IPS DF 4.7 (cell line): Measurements from ENCODE around the gene UTRN.

Experiments used
- DNase-seq: peaks from one replicate; pipeline ENCODE4 v3.0.0-alpha.2; 2013; ENCODE audit warnings: low spot score; ENCODE audit errors: extremely low read depth

The UTRN gene

DNA sequence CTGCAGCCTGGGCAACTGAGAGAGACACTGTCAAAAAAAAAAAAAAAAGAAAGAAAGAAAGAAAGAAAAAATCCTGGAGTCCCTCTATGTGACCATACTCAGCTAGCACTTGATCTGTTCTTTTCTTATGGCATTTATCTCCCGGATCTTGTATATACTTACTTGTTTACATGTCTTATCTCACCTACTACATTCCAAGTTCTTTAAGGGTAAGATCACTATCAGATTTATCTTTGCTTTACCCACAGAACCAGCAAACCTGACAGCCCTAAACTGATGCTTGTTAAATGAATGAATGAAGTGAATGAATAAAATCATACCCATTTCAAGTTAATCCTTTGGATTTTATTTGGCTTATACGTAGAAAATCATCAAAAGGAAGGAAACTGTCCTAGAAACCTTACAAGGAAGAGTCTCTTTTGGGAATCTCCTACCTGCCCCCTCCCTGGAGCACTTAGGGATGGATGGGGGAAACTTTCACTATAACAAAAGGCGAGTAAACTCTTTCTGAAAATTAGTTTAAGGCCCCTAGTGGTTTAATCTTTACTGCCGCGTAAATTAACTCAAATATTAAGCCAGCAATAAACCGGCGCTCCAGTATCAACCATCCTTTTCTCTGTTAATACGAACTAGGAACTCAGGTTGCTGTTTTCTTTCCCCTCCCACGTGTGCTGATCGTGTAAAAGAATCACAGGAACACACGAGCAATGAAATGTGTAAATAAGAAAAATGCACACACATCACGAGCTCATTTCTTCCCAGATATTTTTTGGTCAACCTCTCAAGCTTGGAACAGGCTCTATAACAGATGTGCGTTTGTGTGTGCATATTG, 1.3 kb upstream of the UTRN start:
- DNase-seq, result no peak

DNA sequence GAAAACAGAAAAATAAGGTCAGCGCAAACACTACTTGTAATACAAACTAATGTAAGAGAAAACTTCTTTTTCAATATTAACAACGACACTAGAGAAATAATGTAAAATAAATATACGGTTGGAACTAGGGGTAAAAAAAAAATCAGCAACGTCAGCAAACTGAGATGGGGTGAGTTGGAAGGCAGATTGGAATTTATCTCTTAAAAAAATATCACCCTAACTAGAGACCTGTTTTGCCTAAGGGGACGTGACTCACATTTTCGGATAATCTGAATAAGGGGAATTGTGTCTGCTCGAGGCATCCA, 705 bp upstream of the UTRN start:
- DNase-seq, result no peak

DNA sequence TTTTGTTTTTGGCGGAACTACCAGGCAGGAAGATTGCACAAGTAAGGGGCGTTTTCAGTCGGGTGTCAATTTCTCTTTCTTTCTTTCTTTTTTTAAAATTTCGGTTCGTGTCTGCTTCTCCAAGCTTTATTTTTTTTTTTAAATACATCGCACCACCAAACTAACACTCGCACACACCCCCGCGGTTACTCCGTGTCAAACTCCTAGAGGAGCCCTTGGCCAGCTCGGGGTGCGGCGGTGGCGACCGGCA, 338 bp downstream of the UTRN start:
- DNase-seq, result no peak

DNA sequence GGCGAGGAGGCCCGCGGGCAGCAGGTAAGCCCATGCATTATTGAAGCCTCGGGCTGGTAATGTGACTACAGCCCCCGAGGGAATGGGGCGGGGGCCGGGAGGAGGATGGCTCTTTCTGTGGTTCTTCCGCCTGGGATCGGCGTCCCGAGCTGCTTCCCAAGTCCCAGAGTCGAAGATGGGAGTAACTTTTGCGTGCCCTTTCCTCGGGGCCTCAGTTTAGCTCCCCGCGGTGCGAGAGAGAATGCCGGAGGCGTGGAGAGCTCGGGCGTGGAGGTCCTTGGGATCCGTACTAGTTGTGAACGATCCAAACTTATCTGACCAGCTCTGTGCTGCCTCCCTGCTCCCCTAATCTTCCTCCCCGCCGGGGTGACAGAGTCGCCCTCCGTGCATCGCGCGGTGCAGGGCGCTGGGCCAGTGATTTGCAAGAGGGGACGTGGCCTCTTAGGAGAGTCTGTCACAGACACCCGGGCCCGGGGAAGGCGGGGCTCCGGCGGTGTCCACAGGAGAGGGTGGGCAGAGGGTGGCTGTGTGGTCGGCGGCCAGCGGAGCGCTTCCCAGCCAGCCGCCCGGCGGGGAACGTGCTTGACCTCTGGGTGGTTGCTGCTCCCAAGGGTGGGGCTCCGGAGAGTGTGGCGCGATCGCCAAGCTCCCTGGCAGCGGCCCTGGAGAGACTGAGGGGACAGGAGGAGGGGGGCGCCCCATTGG, 815 bp downstream of the UTRN start:
- DNase-seq, result no peak

DNA sequence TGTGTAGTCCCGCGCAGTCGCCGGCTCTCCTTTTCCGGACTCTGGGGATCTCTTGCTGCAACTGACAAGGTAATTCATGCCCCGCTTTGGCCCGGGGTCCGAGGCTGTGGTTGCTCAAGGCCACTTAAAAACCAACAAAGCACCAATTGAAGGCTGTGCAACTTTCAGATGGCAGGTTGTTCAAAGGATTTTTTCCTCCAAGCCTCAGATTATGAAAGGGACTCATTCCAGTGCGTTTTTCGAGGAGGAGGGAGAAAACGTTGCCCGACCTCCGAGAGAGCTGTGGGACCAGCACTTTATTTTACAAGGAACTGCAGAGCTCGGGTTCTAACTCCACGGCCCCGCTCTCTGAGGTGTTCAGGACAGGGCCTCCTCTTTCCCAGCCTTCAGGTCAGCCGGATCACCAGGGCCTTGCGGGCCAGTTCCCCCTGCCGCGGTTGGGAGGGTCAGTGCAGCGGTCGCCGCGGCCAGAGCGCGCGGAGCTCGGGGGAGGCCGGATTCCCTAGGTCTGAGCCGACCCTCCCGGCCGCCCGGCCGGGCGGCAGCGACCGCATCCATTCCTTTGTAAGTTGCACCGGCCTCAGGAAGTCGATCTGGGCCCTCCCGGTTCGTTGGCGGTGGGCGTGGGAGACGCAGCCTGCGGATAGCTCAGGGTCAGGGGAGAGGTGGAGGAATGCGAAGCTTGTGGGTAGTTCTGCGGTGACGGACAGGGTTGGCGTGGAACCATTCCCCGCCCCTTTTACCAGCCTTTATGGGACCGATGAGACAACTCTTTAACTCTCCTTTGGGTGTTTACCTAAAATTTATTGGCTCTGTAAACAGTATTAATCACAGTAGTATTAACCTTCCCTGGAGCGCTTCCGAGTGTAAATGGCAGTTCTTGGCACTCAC, 1.6 kb downstream of the UTRN start:
- DNase-seq, result no peak

DNA sequence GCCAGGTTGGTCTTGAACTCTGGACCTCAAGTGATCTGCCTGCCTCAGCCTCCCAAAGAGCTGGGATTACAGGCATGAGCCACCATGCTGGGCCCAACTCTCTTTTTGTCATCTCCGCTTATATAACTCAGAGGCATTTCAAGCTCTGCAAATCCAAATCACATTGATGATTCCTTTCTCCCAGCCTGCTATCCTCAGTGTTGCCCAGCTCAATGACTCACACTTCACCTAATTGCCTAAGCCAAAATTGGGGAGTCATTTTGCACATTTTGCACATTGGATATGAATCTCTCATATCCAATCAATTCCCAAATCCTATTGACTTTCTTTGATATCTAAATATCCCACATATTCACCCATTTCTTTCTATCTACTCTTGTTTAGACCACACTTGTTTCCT, 3.9 kb downstream of the UTRN start:
- no peak for DNase-seq

DNA sequence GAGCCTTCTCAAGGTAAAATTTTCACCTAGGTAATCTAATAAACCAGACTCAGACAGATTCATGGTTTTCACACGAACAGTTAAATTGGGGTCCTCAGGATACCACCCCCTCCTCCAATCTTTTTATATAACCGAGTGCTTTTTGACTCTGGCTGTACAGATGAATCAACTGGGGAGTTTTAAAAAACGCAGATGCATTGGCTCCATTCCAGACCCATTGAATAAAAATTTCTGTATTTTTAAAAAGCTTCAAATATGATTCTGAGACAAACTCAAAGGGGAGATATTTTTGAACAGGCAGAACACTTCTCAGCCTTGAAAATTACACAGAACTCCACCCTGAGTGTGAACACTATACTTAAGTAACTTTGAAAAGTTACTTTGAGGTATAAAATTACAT, 7.2 kb downstream of the UTRN start:
- DNase-seq, result no peak

DNA sequence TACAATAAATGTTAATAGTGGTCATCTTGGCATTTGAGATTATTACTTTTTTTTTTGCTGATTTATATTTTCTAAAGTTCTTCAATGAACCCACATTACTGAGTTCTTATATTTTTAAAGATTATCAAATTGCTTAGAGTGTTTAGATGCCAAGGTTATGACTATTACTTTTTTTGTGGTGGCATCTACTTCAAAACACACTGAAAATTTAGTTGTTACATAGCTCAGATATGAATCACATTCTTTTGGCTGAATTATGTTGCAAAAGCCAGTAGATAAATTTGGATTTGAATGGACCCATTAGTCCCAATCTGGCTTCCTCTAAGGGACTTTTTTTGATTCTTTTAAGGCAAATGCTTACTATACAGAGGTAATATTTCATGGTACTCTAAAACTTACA, 8.9 kb downstream of the UTRN start:
- DNase-seq, result no peak

DNA sequence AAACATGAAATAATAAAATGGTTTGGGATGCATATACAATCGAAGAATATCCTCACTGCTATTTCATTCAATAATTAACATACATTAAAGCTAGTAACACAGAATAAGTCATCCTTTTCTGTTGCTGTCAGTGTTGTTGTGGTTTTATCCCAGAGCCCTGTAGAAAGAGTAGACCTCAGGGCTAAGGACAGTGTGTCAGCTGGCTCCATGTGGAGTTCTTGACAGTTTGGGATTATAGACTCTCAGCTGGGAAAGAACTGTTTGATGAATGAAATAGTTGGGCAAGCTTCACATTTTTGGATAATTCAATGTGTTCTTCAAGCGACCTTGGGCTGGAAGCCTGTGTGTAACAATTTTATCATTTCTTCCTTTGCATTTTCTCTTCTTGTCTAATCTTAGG, 10.1 kb downstream of the UTRN start:
- DNase-seq, result no peak

DNA sequence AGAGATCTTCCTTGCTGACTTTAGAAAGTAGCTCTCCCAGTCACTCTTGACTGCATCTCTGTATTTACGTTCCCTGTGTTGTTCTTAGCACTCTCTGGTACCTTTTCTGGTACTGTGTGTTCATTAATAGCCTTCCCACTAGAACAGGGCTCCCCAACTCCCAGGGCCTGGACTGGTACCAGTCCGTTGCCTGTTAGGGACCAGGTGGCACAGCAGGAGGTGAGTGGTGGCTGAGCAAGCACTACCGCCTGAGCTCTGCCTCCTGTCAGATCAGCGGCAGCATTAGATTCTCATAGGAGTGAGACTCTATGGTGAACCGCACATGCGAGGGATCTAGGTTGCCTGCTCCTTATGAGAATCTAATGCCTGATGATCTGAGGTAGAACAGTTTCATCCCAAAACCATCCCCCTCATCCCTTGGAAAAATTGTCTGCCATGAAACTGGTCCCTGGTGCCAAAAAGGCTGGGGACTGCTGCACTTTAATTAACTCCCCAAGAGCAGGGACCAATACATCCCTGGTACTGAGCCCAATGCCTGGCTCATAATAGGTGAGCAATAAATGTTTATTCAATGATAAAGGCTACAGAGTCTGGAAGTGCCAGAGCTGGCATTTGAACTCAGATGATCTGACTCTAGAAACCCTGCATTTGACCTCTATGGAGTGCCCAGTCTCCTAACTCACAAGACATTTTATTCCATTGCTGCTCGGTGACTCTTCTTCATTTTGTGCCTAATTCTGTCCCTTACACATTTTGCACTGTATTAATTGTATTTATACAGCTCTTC, 11.0 kb downstream of the UTRN start:
- DNase-seq, result no peak

DNA sequence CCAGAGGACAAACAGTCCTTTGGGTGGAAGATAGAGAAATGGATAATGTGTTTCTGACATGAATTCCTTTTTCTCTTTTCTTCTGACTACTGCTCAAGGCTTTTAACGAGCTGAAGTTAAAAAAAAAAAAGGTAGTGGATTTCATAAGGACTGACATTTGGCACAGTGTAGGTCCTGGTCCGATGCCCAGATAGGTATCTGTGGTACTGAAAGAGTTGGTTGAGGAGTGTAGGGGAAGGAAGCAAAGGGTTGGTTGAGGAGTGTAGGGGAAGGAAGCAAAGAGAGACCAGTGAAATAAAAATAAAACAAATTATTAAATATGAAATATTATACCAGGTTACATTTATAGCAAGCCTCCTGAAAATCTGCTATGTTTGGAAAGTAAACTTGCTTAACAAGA, 11.8 kb downstream of the UTRN start:
- no peak for DNase-seq

DNA sequence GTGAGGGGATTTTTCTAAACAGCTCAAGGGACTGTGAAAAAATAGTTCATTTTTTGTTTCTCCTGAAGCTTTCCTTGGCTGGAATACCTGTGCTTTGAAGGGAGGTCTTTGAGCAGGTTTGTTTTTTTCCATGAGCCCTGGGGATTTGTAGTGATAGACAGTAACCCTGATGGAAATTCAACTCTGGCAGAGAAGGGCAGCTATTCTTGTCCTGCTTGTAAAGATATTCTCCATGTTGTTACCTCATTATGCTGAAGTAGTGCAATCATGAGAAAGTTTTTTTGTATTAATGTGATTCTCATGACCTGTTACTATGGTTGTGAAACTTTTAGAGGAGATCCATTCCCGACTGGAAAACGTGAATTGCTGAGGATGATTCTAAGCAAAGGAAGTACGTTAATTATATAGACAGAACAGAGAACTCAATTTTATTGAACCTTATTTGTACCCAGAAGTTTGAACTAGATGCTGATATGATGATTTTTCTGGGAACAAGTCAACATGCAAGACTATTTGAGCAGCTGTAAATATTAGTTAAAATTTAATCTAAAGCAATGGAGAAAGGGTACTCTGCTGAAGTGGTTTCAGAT, 12.5 kb downstream of the UTRN start:
- no peak for DNase-seq

DNA sequence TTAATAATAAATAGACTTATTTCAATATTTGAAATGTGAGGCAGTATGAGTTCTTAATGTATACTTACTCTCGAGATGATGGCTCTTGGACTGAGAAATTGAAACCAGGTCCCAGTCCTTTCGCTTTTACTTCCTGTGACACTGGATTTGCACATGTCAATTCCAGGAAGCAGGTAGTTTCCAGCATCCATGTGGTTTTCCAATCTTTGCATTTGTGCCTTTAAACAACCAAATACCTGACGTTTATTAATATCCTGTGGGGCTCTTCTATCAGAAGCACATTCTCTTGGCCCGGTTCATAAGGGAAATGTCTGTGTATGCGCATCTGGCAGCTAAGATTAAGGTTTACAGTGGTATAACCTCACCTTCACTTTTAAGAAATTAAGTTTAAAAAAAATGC, 13.1 kb downstream of the UTRN start:
- DNase-seq, result no peak

DNA sequence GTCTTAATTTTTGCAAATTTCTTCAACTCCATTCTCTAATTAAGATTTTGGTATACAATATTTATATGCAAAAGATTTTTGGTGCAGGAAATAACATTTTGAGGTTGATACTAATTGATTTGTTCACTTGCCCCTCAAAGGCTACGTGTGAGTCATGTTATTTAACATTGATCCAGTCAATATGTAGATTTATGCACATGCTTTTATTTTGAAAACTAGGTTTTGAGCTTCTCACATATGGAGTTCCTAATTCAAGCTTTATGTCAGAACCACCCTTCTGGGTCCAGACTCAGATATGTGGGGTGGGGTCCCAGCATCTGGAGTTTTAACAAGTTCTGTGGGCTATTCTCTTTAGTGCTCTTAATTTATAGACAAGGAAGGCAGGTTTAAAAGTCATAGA, 13.8 kb downstream of the UTRN start:
- DNase-seq, result no peak

DNA sequence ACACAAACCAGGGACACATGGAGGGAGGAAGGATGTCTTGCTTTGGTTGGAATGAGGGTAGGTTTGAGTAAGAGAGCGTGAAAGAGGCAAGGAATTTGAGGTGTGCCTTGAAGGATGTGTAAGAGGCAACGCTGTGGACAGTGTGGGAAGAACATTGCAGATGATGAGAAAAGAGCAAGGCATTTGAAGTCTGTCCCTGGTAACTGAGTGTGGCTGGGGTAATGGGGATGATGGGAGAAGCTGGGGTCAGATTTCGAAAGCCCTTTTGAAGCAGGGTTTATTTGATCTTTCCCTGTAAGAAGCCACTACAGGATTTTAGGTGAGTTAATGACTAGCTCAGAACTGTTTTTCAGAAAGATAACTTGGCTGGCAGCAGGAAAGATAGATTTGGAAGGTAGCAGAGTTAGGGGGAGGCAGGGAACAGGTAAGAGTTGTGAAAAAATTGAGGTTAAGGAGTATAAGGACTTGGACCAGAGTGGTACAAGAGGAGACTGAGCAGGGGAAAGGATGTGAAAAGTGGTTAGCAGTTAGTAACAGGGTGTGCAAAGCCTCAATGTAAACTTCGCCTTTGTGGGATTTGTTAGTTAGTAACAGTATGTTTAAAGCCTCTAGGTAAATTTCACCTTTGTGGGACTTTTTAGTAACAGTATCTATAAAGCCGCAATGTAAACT, 17.7 kb downstream of the UTRN start:
- DNase-seq, result no peak

DNA sequence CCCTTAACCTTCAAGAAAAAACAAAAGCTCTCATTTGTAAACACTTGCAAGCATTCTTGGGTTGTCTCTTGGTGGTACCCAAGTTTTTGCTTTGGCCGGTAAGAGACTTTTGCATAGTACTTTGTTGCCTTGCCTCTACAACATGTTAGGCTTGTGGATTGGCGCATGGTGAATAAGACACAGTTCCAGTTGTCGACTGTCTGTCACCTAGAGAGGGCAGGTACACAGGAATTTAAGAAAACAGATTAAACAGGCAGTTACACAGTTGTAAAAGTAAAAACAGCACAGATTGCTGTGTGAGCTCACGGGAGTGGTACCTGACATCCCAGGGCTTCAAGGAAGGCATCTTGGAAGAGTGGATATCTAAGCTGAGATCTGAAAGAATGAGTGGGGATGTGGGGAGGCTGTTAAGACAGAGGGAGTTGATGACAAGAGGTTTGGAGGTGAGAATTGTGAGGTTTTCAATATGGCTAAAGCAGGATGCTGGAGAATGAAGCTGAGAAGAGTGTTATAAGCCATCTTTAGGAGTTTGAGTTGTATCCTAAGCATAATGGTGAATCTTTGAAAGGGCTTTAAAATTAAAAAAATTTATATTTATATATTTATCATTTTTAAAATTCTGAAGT, 19.2 kb downstream of the UTRN start:
- no peak for DNase-seq

DNA sequence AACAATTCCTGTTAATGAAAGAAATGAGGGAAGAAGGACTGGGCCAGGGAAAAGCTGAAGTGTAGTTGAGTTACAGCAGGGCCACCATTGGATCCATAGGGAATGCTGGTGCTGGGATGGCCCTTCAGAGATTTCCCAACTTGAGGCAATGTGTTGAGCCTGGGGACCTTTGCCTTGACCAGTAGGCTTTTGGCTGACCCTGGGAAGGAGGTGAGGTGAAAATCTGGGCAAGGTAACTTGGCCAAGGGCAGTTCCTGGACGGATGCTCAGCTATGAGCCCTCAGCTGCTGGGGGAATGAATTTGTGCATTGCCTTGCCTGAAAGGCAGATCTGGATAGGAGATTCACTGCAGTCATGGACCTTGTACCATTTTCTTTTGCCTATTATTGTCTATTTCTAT, 20.4 kb downstream of the UTRN start:
- no peak for DNase-seq

DNA sequence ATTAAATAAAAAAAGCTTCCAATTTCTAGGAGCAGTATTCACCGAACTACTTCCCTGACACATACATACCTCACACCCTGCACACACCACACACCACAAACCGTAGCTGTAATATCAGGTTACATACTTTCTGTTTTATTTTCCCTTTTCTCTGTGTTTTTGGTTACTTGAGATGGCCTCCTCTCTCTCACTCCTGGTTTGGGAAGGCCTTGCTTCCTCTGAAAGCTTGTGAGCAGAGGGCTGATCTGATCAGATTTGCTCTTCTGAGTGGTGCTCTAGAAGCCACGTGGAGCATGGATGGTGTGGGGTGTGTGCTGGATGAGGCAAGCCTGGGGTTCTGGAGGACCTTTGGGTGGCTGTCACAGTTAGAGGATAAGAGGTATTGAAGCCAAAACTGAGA, 20.9 kb downstream of the UTRN start:
- no peak for DNase-seq

DNA sequence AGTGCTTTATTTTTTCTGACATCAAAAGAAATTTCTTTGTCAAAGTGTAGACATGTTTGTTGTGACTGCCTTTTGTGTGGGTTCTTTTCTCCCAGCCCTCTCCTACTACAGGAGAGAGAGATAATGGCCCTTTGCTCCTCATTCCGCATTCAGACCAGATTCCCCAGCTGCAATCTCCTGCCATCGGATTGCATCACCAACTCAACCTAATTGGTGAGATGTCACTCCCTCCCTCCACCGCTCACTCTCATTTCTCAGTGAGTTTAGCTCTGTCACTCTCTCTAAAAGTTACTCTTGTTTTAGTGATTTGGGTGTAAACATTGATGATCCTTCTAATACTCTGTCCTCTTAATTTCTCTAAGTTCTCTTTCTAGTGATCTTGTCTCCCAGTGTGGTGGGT, 22.7 kb downstream of the UTRN start:
- DNase-seq, result no peak

DNA sequence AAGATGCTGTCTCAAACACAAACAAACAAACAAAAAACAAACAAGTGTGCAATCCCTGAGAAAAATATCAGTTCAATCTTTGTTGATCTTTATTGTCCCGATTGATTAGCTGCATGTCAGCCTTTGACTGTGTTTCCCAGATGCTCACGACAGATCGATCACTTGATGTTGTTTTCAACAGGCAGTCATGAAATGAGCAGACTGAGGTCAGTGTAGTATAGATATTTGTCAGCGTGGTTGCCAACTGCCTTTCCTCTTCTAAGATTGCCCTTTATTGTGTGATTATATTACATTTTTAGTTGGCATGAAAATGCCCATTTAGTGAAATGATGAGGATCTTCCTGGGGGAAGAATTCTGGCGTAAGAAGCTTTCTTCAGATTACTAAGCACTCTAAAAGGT, 25.6 kb downstream of the UTRN start:
- no peak for DNase-seq
